ENCODE measurements around the gene IFT122.

IFT122 gene

GRCh38 chr3:129461461-129462146, 21.6 kb downstream of the IFT122 start:
- no peaks in the 10 kb centered on the region for H3K27me3 ChIP-seq (ENCODE audit: control insufficient read depth, insufficient read depth, low read length)
- peak overlapping the region; percentile 4 for H3K4me2 ChIP-seq (ENCODE audit: low read length)
- H3K36me3 ChIP-seq (ENCODE audit: insufficient read depth, low read length): peaks cover 20% of the 10 kb centered on the region
- no peak overlapping the region for H3K9ac ChIP-seq (ENCODE audit: low read depth, low read length)
- H3K4me1 ChIP-seq (ENCODE audit: control insufficient read depth, insufficient read depth, low read length): peaks cover 8% of the 10 kb centered on the region
- no peak overlapping the region for H3K4me3 ChIP-seq (ENCODE audit: low read length)
- H3K9me3 ChIP-seq (replicated peaks; ENCODE audit: low read length): no peaks in the 10 kb centered on the region

- Histone ChIP-seq H3K9ac (ENCODE audit: low read depth, low read length) (no peak overlapping the region), H3K4me2 (ENCODE audit: low read length) (no peak overlapping the region), H3K4me1 (ENCODE audit: control insufficient read depth, insufficient read depth, low read length) (peaks cover 8% of the 10 kb centered on the region), H3K36me3 (ENCODE audit: insufficient read depth, low read length) (peaks cover 23% of the 10 kb centered on the region), H3K4me3 (ENCODE audit: low read length) (no peak overlapping the region), H3K9me3 (replicated peaks; ENCODE audit: low read length) (no peaks in the 10 kb centered on the region), H3K27me3 (ENCODE audit: control insufficient read depth, insufficient read depth, low read length) (no peaks in the 10 kb centered on the region)
These were observed 22.4 kb downstream of the IFT122 start for GRCh38 chr3:129462361-129462968.

- H3K9ac ChIP-seq (ENCODE audit: low read depth, low read length): no peak overlapping the region
- no peaks in the 10 kb centered on the region for H3K9me3 ChIP-seq (replicated peaks; ENCODE audit: low read length)
- no peaks in the 10 kb centered on the region for H3K27me3 ChIP-seq (ENCODE audit: control insufficient read depth, insufficient read depth, low read length)
- peaks cover 8% of the 10 kb centered on the region for H3K4me1 ChIP-seq (ENCODE audit: control insufficient read depth, insufficient read depth, low read length)
- H3K4me2 ChIP-seq (ENCODE audit: low read length): no peak overlapping the region
- peaks cover 24% of the 10 kb centered on the region for H3K36me3 ChIP-seq (ENCODE audit: insufficient read depth, low read length)
- no peak overlapping the region for H3K4me3 ChIP-seq (ENCODE audit: low read length)
These were observed 23.1 kb downstream of the IFT122 start for GRCh38 chr3:129463094-129463493.

- H3K9ac ChIP-seq (ENCODE audit: low read depth, low read length): no peak overlapping the region
- H3K4me2 ChIP-seq (ENCODE audit: low read length): no peak overlapping the region
- peaks cover 19% of the 10 kb centered on the region for H3K36me3 ChIP-seq (ENCODE audit: insufficient read depth, low read length)
- no peak overlapping the region for H3K4me3 ChIP-seq (ENCODE audit: low read length)
- H3K9me3 ChIP-seq (replicated peaks; ENCODE audit: low read length): no peaks in the 10 kb centered on the region
- no peaks in the 10 kb centered on the region for H3K27me3 ChIP-seq (ENCODE audit: control insufficient read depth, insufficient read depth, low read length)
- peaks cover 8% of the 10 kb centered on the region for H3K4me1 ChIP-seq (ENCODE audit: control insufficient read depth, insufficient read depth, low read length)
These were observed 23.7 kb downstream of the IFT122 start for GRCh38 chr3:129463716-129464115.

GRCh38 chr3:129467932-129468331, 27.9 kb downstream of the IFT122 start:
- H3K9me3 ChIP-seq (replicated peaks; ENCODE audit: low read length): no peaks in the 10 kb centered on the region
- H3K4me2 ChIP-seq (ENCODE audit: low read length): no peak overlapping the region
- no peaks in the 10 kb centered on the region for H3K27me3 ChIP-seq (ENCODE audit: control insufficient read depth, insufficient read depth, low read length)
- no peaks in the 10 kb centered on the region for H3K4me1 ChIP-seq (ENCODE audit: control insufficient read depth, insufficient read depth, low read length)
- no peak overlapping the region for H3K4me3 ChIP-seq (ENCODE audit: low read length)
- peaks cover 24% of the 10 kb centered on the region for H3K36me3 ChIP-seq (ENCODE audit: insufficient read depth, low read length)
- H3K9ac ChIP-seq (ENCODE audit: low read depth, low read length): no peak overlapping the region

GRCh38 chr3:129469026-129469425, 29.0 kb downstream of the IFT122 start:
- no peak overlapping the region for H3K4me3 ChIP-seq (ENCODE audit: low read length)
- no peaks in the 10 kb centered on the region for H3K9me3 ChIP-seq (replicated peaks; ENCODE audit: low read length)
- no peaks in the 10 kb centered on the region for H3K27me3 ChIP-seq (ENCODE audit: control insufficient read depth, insufficient read depth, low read length)
- no peak overlapping the region for H3K9ac ChIP-seq (ENCODE audit: low read depth, low read length)
- H3K4me1 ChIP-seq (ENCODE audit: control insufficient read depth, insufficient read depth, low read length): no peaks in the 10 kb centered on the region
- H3K36me3 ChIP-seq (ENCODE audit: insufficient read depth, low read length): peaks cover 17% of the 10 kb centered on the region
- H3K4me2 ChIP-seq (ENCODE audit: low read length): no peak overlapping the region

- no peaks in the 10 kb centered on the region for H3K4me1 ChIP-seq (ENCODE audit: control insufficient read depth, insufficient read depth, low read length)
- H3K9ac ChIP-seq (ENCODE audit: low read depth, low read length): no peak overlapping the region
- H3K9me3 ChIP-seq (replicated peaks; ENCODE audit: low read length): no peaks in the 10 kb centered on the region
- H3K27me3 ChIP-seq (ENCODE audit: control insufficient read depth, insufficient read depth, low read length): no peaks in the 10 kb centered on the region
- H3K4me2 ChIP-seq (ENCODE audit: low read length): no peak overlapping the region
- peaks cover 16% of the 10 kb centered on the region for H3K36me3 ChIP-seq (ENCODE audit: insufficient read depth, low read length)
- H3K4me3 ChIP-seq (ENCODE audit: low read length): no peak overlapping the region
These were observed 30.8 kb downstream of the IFT122 start for GRCh38 chr3:129470861-129471260.

- no peak overlapping the region for H3K4me2 ChIP-seq (ENCODE audit: low read length)
- no peaks in the 10 kb centered on the region for H3K4me1 ChIP-seq (ENCODE audit: control insufficient read depth, insufficient read depth, low read length)
- no peak overlapping the region for H3K4me3 ChIP-seq (ENCODE audit: low read length)
- peaks cover 15% of the 10 kb centered on the region for H3K36me3 ChIP-seq (ENCODE audit: insufficient read depth, low read length)
- no peaks in the 10 kb centered on the region for H3K27me3 ChIP-seq (ENCODE audit: control insufficient read depth, insufficient read depth, low read length)
- H3K9me3 ChIP-seq (replicated peaks; ENCODE audit: low read length): no peaks in the 10 kb centered on the region
- no peak overlapping the region for H3K9ac ChIP-seq (ENCODE audit: low read depth, low read length)
These were observed 33.2 kb downstream of the IFT122 start for GRCh38 chr3:129473067-129473768.

- Histone ChIP-seq H3K27me3 (ENCODE audit: control insufficient read depth, insufficient read depth, low read length) (no peaks in the 10 kb centered on the region), H3K9me3 (replicated peaks; ENCODE audit: low read length) (no peaks in the 10 kb centered on the region), H3K36me3 (ENCODE audit: insufficient read depth, low read length) (peaks cover 17% of the 10 kb centered on the region)
These were observed 33.7 kb downstream of the IFT122 start for GRCh38 chr3:129473769-129474152.

GRCh38 chr3:129474984-129475804, 35.2 kb downstream of the IFT122 start:
- Histone ChIP-seq H3K4me2 (ENCODE audit: low read length) (no peak overlapping the region), H3K36me3 (ENCODE audit: insufficient read depth, low read length) (peaks cover 18% of the 10 kb centered on the region)

More at GRCh38 chr3:129473769-129474152, 33.7 kb downstream of the IFT122 start:
- Histone ChIP-seq H3K9ac (ENCODE audit: low read depth, low read length) (no peak overlapping the region), H3K4me1 (ENCODE audit: control insufficient read depth, insufficient read depth, low read length) (no peaks in the 10 kb centered on the region), H3K4me3 (ENCODE audit: low read length) (no peak overlapping the region), H3K4me2 (ENCODE audit: low read length) (no peak overlapping the region)

GRCh38 chr3:129475863-129476262, 35.8 kb downstream of the IFT122 start:
- Histone ChIP-seq H3K4me3 (ENCODE audit: low read length) (no peak overlapping the region), H3K9me3 (replicated peaks; ENCODE audit: low read length) (no peaks in the 10 kb centered on the region), H3K4me1 (ENCODE audit: control insufficient read depth, insufficient read depth, low read length) (no peaks in the 10 kb centered on the region), H3K36me3 (ENCODE audit: insufficient read depth, low read length) (peaks cover 18% of the 10 kb centered on the region), H3K4me2 (ENCODE audit: low read length) (no peak overlapping the region), H3K9ac (ENCODE audit: low read depth, low read length) (no peak overlapping the region), H3K27me3 (ENCODE audit: control insufficient read depth, insufficient read depth, low read length) (no peaks in the 10 kb centered on the region)

More at GRCh38 chr3:129474984-129475804, 35.2 kb downstream of the IFT122 start:
- H3K9ac ChIP-seq (ENCODE audit: low read depth, low read length): no peak overlapping the region
- no peaks in the 10 kb centered on the region for H3K27me3 ChIP-seq (ENCODE audit: control insufficient read depth, insufficient read depth, low read length)
- H3K9me3 ChIP-seq (replicated peaks; ENCODE audit: low read length): no peaks in the 10 kb centered on the region
- no peak overlapping the region for H3K4me3 ChIP-seq (ENCODE audit: low read length)
- H3K4me1 ChIP-seq (ENCODE audit: control insufficient read depth, insufficient read depth, low read length): no peaks in the 10 kb centered on the region

All from skeletal muscle satellite cell (primary cell).